ENCODE measurements around the gene FOXP1.

FOXP1 gene

GRCh38 chr3:70990185-70990584 is 593.3 kb downstream of the FOXP1 start:
- Histone ChIP-seq H3K4me1 (ENCODE audit: control insufficient read depth, insufficient read depth, low read length) (peaks cover 7% of the 10 kb centered on the region; the same call in 1 of the 2 replicates), H3K36me3 (ENCODE audit: control insufficient read depth, insufficient read depth, low read length) (peaks cover 19% of the 10 kb centered on the region), H3K9me3 (ENCODE audit: control insufficient read depth, insufficient read depth, low read length) (no peaks in the 10 kb centered on the region), H3K4me3 (ENCODE audit: low read depth, low read length) (no peak overlapping the region), H3K27ac (ENCODE audit: low read depth, low read length) (no peak overlapping the region), H3K27me3 (ENCODE audit: control insufficient read depth, insufficient read depth, low read length) (no peaks in the 10 kb centered on the region), H3K9ac (ENCODE audit: low read depth, low read length) (no peak overlapping the region)

- no peak overlapping the region for H3K27ac ChIP-seq (ENCODE audit: low read depth, low read length)
Observed at GRCh38 chr3:70989174-70989573, 594.4 kb downstream of the FOXP1 start.

GRCh38 chr3:70988111-70988510 is 595.4 kb downstream of the FOXP1 start:
- H3K9ac ChIP-seq (ENCODE audit: low read depth, low read length): no peak overlapping the region
- H3K27ac ChIP-seq (ENCODE audit: low read depth, low read length): no peak overlapping the region
- H3K27me3 ChIP-seq (ENCODE audit: control insufficient read depth, insufficient read depth, low read length): no peaks in the 10 kb centered on the region
- H3K4me3 ChIP-seq (ENCODE audit: low read depth, low read length): no peak overlapping the region
- H3K9me3 ChIP-seq (ENCODE audit: control insufficient read depth, insufficient read depth, low read length): no peaks in the 10 kb centered on the region
- peaks cover 19% of the 10 kb centered on the region for H3K36me3 ChIP-seq (ENCODE audit: control insufficient read depth, insufficient read depth, low read length)
- peaks cover 15% of the 10 kb centered on the region for H3K4me1 ChIP-seq (ENCODE audit: control insufficient read depth, insufficient read depth, low read length)

More at GRCh38 chr3:70989174-70989573, 594.4 kb downstream of the FOXP1 start:
- no peak overlapping the region for H3K4me3 ChIP-seq (ENCODE audit: low read depth, low read length)
- H3K9ac ChIP-seq (ENCODE audit: low read depth, low read length): no peak overlapping the region
- no peaks in the 10 kb centered on the region for H3K27me3 ChIP-seq (ENCODE audit: control insufficient read depth, insufficient read depth, low read length)
- no peaks in the 10 kb centered on the region for H3K9me3 ChIP-seq (ENCODE audit: control insufficient read depth, insufficient read depth, low read length)
- H3K36me3 ChIP-seq (ENCODE audit: control insufficient read depth, insufficient read depth, low read length): peaks cover 19% of the 10 kb centered on the region
- peaks cover 7% of the 10 kb centered on the region for H3K4me1 ChIP-seq (ENCODE audit: control insufficient read depth, insufficient read depth, low read length)

- peaks cover 29% of the 10 kb centered on the region for H3K4me1 ChIP-seq (ENCODE audit: control insufficient read depth, insufficient read depth, low read length)
- no peaks in the 10 kb centered on the region for H3K9me3 ChIP-seq (ENCODE audit: control insufficient read depth, insufficient read depth, low read length)
- no peaks in the 10 kb centered on the region for H3K27me3 ChIP-seq (ENCODE audit: control insufficient read depth, insufficient read depth, low read length)
- H3K36me3 ChIP-seq (ENCODE audit: control insufficient read depth, insufficient read depth, low read length): peaks cover 19% of the 10 kb centered on the region
- H3K4me3 ChIP-seq (ENCODE audit: low read depth, low read length): no peak overlapping the region
- no peak overlapping the region for H3K9ac ChIP-seq (ENCODE audit: low read depth, low read length)
- H3K27ac ChIP-seq (ENCODE audit: low read depth, low read length): no peak overlapping the region
Observed at GRCh38 chr3:70985572-70985971, 598.0 kb downstream of the FOXP1 start.

- no peaks in the 10 kb centered on the region for H3K9me3 ChIP-seq (ENCODE audit: control insufficient read depth, insufficient read depth, low read length)
- H3K27me3 ChIP-seq (ENCODE audit: control insufficient read depth, insufficient read depth, low read length): no peaks in the 10 kb centered on the region
- H3K36me3 ChIP-seq (ENCODE audit: control insufficient read depth, insufficient read depth, low read length): peaks cover 19% of the 10 kb centered on the region
- no peak overlapping the region for H3K4me3 ChIP-seq (ENCODE audit: low read depth, low read length)
- no peak overlapping the region for H3K27ac ChIP-seq (ENCODE audit: low read depth, low read length)
- no peak overlapping the region for H3K9ac ChIP-seq (ENCODE audit: low read depth, low read length)
- H3K4me1 ChIP-seq (ENCODE audit: control insufficient read depth, insufficient read depth, low read length): peaks cover 29% of the 10 kb centered on the region
Observed at GRCh38 chr3:70984776-70985482, 598.6 kb downstream of the FOXP1 start.

- H3K27me3 ChIP-seq (ENCODE audit: control insufficient read depth, insufficient read depth, low read length): no peaks in the 10 kb centered on the region
- H3K9ac ChIP-seq (ENCODE audit: low read depth, low read length): 0 out of 2 replicates have a peak overlapping the region, but pooled peaks have one; percentile 0
- H3K27ac ChIP-seq (ENCODE audit: low read depth, low read length): peak overlapping the region; percentile 48
- H3K9me3 ChIP-seq (ENCODE audit: control insufficient read depth, insufficient read depth, low read length): no peaks in the 10 kb centered on the region
- peaks cover 20% of the 10 kb centered on the region for H3K36me3 ChIP-seq (ENCODE audit: control insufficient read depth, insufficient read depth, low read length)
- peaks cover 29% of the 10 kb centered on the region for H3K4me1 ChIP-seq (ENCODE audit: control insufficient read depth, insufficient read depth, low read length)
- H3K4me3 ChIP-seq (ENCODE audit: low read depth, low read length): no peak overlapping the region
Observed at GRCh38 chr3:70982700-70983140, 600.8 kb downstream of the FOXP1 start.

- Histone ChIP-seq H3K27me3 (ENCODE audit: control insufficient read depth, insufficient read depth, low read length) (no peaks in the 10 kb centered on the region), H3K9ac (ENCODE audit: low read depth, low read length) (no peak overlapping the region), H3K27ac (ENCODE audit: low read depth, low read length) (peak overlapping the region; percentile 48), H3K9me3 (ENCODE audit: control insufficient read depth, insufficient read depth, low read length) (no peaks in the 10 kb centered on the region), H3K4me3 (ENCODE audit: low read depth, low read length) (no peak overlapping the region), H3K36me3 (ENCODE audit: control insufficient read depth, insufficient read depth, low read length) (peaks cover 20% of the 10 kb centered on the region), H3K4me1 (ENCODE audit: control insufficient read depth, insufficient read depth, low read length) (peaks cover 29% of the 10 kb centered on the region)
Observed at GRCh38 chr3:70982284-70982683, 601.2 kb downstream of the FOXP1 start.

GRCh38 chr3:70981231-70981880 is 602.2 kb downstream of the FOXP1 start:
- H3K27ac ChIP-seq (ENCODE audit: low read depth, low read length): no peak overlapping the region

GRCh38 chr3:70980646-70981170 is 602.8 kb downstream of the FOXP1 start:
- Histone ChIP-seq H3K4me3 (ENCODE audit: low read depth, low read length) (no peak overlapping the region), H3K36me3 (ENCODE audit: control insufficient read depth, insufficient read depth, low read length) (peaks cover 24% of the 10 kb centered on the region), H3K27ac (ENCODE audit: low read depth, low read length) (no peak overlapping the region), H3K9me3 (ENCODE audit: control insufficient read depth, insufficient read depth, low read length) (no peaks in the 10 kb centered on the region), H3K27me3 (ENCODE audit: control insufficient read depth, insufficient read depth, low read length) (no peaks in the 10 kb centered on the region), H3K4me1 (ENCODE audit: control insufficient read depth, insufficient read depth, low read length) (peaks cover 25% of the 10 kb centered on the region), H3K9ac (ENCODE audit: low read depth, low read length) (no peak overlapping the region)

More at GRCh38 chr3:70981231-70981880, 602.2 kb downstream of the FOXP1 start:
- Histone ChIP-seq H3K36me3 (ENCODE audit: control insufficient read depth, insufficient read depth, low read length) (peaks cover 20% of the 10 kb centered on the region), H3K9me3 (ENCODE audit: control insufficient read depth, insufficient read depth, low read length) (no peaks in the 10 kb centered on the region), H3K27me3 (ENCODE audit: control insufficient read depth, insufficient read depth, low read length) (no peaks in the 10 kb centered on the region), H3K9ac (ENCODE audit: low read depth, low read length) (no peak overlapping the region), H3K4me1 (ENCODE audit: control insufficient read depth, insufficient read depth, low read length) (peaks cover 29% of the 10 kb centered on the region), H3K4me3 (ENCODE audit: low read depth, low read length) (no peak overlapping the region)

GRCh38 chr3:70979983-70980645 is 603.4 kb downstream of the FOXP1 start:
- H3K4me1 ChIP-seq (ENCODE audit: control insufficient read depth, insufficient read depth, low read length): peaks cover 22% of the 10 kb centered on the region
- no peak overlapping the region for H3K9ac ChIP-seq (ENCODE audit: low read depth, low read length)
- H3K36me3 ChIP-seq (ENCODE audit: control insufficient read depth, insufficient read depth, low read length): peaks cover 27% of the 10 kb centered on the region
- no peak overlapping the region for H3K27ac ChIP-seq (ENCODE audit: low read depth, low read length)
- H3K9me3 ChIP-seq (ENCODE audit: control insufficient read depth, insufficient read depth, low read length): no peaks in the 10 kb centered on the region
- H3K27me3 ChIP-seq (ENCODE audit: control insufficient read depth, insufficient read depth, low read length): no peaks in the 10 kb centered on the region
- no peak overlapping the region for H3K4me3 ChIP-seq (ENCODE audit: low read depth, low read length)
